ENCODE results near the gene ADORA1.

ADORA1 gene

DNA sequence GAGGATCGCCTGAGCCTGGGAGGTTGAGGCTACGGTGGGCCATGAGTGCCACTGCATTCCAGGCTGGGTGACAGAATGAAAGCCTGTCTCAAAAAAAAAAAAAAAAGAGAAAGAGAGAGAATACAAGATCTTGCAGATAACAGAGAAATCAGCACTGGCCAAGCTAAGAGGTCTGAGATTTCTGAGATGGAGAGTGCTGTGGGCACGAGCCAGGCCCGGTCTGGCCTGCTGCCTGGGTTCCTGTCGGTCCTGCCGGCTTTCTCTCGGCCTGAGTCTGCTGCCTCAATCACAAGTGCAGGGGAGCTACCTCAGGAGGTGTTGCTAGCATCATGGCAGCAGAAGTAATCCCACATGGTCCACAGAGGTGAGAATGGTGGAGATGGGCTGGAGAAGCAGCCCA is 19.0 kb downstream of the ADORA1 start:
- no peak for DNase-seq
- Mint-ChIP-seq H3K36me3 (no peaks in the 10 kb centered on the region), H3K4me3 (no peak overlapping the region), H3K9me3 (no peaks in the 10 kb centered on the region), H3K27me3 (peaks cover 12% of the 10 kb centered on the region), H3K4me1 (no peaks in the 10 kb centered on the region), H3K27ac (no peak overlapping the region)
- CTCF ChIA-PET = no interaction called here

DNA sequence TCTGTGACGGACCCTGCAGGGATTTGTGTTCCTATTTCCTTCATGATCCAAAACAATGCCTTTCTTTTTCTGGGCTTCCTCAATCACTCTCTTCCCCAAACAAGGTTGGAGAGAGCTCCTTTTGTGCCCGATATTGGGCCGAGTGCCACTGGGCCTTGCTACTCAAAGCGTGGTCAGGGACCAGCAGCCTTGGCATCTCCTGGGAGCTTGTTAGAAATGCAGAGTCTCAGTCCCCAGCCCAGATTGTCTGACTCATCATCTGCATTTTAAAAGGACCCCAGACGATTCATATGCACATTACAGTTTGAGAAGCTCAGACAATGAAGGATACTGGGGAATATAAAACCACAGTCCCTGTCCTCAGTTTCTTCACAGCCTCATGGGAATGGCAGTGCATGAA is 19.9 kb downstream of the ADORA1 start:
- no peak overlapping the region for H3K27ac Mint-ChIP-seq

DNA sequence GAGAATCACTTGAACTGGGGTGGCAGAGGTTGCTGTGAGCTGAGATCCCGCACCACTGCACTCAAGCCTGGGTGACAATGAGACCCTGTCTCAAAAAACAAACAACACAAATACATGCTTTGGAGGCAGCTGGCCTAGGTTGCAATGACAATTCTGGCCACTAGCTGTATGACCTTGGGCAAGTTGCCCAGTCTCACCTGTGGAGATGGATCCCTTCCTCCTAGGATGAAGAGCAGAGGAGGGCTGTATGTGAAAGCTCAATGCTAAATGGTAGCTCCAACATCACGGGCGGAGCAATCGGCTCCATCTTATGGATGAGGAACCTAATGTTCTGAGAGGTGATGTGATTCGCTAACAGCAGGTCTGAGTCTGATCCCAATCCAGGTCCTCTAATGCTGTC is 20.6 kb downstream of the ADORA1 start:
- H3K4me1 Mint-ChIP-seq = no peaks in the 10 kb centered on the region
- DNase-seq = no peak
- no peaks in the 10 kb centered on the region for H3K36me3 Mint-ChIP-seq
- no peaks in the 10 kb centered on the region for H3K9me3 Mint-ChIP-seq
- H3K4me3 Mint-ChIP-seq = no peak overlapping the region
- H3K27me3 Mint-ChIP-seq = peaks cover 16% of the 10 kb centered on the region
- no peak overlapping the region for H3K27ac Mint-ChIP-seq
- CTCF ChIA-PET = interaction anchor here (0.9 to 3.2 kb wide), 6 partner anchors 10 to 68 kb away, joined by 3 to 10 read pairs (median 3); no protein-coding TSS in a partner anchor

More for the DNA sequence above, 19.9 kb downstream of the ADORA1 start:
- no peak overlapping the region for H3K4me3 Mint-ChIP-seq
- no peaks in the 10 kb centered on the region for H3K9me3 Mint-ChIP-seq
- H3K36me3 Mint-ChIP-seq = no peaks in the 10 kb centered on the region
- no peaks in the 10 kb centered on the region for H3K4me1 Mint-ChIP-seq
- peaks cover 16% of the 10 kb centered on the region for H3K27me3 Mint-ChIP-seq
- CTCF ChIA-PET = interaction anchor here (1.0 to 3.2 kb wide), 3 partner anchors 9 to 26 kb away, joined by 3 to 10 read pairs (median 3); no protein-coding TSS in a partner anchor
- no peak for DNase-seq

DNA sequence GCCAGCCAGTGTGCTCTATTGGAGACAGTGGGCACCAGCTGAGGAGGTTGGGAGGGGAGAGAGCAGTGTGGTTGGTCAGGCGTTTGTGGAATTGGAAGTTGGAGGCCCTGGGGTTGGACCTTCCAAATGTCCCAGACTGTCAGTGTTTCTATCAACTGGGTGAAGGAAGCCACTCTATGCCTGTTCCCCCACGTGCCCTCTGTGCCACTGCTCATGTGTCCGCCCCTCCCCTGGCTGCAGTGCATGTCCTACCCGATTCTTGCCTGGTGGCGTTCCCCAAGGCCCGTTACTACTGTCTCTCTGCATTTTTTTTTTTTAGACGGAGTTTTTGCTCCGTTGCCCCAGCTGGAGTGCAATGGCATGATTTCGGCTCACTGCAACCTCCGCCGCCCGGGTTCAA is 21.1 kb downstream of the ADORA1 start:
- CTCF ChIA-PET = interaction anchor here (0.9 to 3.2 kb wide), 5 partner anchors 11 to 67 kb away, joined by 3 to 10 read pairs (median 3); no protein-coding TSS in a partner anchor
- Mint-ChIP-seq H3K27ac (no peak overlapping the region), H3K9me3 (no peaks in the 10 kb centered on the region), H3K36me3 (no peaks in the 10 kb centered on the region), H3K27me3 (peaks cover 16% of the 10 kb centered on the region), H3K4me3 (no peak overlapping the region), H3K4me1 (no peaks in the 10 kb centered on the region)
- no peak for DNase-seq

DNA sequence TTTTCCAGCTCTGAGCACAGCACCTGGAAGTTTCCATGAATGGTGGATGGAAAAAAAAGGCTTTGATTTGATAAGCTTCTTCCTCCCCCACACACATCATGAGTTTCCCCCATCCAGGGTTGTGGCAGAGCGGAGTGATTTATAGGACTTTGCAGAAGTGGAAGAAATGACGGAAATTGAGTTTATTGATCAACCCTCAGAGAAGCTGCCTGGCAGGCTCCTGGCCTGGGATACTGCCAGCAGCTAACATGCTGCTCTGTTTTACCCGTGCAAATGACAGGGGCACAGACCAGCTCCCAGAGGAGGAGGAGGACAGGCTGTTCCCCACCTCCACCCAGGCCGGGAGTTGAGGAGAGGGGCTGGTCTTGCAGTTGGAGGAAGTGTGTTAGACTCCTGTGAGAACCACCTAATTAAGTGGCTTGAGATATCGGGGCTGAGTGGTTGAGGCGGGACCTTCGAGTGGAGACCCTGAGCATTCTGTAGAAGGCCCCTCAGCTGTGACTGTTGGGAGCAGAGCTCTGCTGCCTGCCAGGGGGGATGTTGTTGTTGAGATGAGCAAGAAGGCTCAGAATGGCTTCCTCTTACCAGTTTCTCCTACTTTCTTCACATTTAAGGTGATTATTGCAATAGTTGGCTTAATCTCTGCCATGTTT is 21.8 kb downstream of the ADORA1 start:
- no peak for DNase-seq
- Mint-ChIP-seq H3K27ac (no peak overlapping the region), H3K36me3 (no peaks in the 10 kb centered on the region), H3K27me3 (peaks cover 16% of the 10 kb centered on the region), H3K9me3 (no peaks in the 10 kb centered on the region), H3K4me3 (no peak overlapping the region), H3K4me1 (no peaks in the 10 kb centered on the region)
- CTCF ChIA-PET = interaction anchor here (0.6 to 3.2 kb wide), 4 partner anchors 23 to 773 kb away, joined by 3 to 10 read pairs (median 3); no protein-coding TSS in a partner anchor

DNA sequence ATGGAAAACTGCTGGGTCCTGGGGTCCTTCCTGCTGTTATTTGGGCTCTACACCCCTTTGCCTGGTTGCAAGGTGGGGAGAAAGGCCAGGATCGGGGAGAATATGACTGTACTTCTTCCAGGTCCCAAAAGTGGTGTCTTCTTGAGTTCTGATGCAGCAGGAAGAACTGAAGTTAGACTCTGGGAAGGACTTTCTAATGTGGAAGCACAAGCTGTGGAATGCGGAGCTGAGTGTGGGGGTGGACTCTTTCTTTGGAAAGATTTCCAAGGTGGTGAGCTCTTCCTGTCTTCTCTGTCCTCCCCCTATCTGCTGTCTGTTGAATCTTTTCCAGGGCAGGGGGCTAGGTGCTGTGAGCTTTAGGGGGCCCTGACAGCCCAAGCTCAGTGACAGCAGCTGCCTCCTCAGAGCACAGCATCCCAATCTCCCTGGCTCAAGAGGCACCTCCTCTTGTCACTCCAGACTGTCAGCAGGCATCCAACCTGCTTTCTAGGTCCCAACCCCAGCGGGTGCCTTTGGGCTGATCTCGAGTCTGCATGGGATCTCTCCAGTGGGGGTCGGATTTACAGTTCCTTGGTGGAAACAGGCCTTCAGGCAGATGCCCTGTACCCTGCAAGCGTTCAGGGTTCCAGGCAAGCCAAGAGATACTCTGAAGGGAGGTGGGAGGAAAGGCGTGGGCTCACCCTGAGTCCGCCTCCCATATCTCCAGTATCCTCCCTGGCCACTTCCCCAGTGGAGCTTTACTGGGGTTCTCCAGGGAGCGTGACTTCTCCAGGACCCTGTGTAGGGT is 23.2 kb downstream of the ADORA1 start:
- Mint-ChIP-seq H3K27me3 (peaks cover 20% of the 10 kb centered on the region), H3K27ac (no peak overlapping the region), H3K36me3 (no peaks in the 10 kb centered on the region), H3K4me3 (no peak overlapping the region), H3K9me3 (no peaks in the 10 kb centered on the region), H3K4me1 (no peaks in the 10 kb centered on the region)
- CTCF ChIA-PET = no interaction called here
- DNase-seq = no peak

DNA sequence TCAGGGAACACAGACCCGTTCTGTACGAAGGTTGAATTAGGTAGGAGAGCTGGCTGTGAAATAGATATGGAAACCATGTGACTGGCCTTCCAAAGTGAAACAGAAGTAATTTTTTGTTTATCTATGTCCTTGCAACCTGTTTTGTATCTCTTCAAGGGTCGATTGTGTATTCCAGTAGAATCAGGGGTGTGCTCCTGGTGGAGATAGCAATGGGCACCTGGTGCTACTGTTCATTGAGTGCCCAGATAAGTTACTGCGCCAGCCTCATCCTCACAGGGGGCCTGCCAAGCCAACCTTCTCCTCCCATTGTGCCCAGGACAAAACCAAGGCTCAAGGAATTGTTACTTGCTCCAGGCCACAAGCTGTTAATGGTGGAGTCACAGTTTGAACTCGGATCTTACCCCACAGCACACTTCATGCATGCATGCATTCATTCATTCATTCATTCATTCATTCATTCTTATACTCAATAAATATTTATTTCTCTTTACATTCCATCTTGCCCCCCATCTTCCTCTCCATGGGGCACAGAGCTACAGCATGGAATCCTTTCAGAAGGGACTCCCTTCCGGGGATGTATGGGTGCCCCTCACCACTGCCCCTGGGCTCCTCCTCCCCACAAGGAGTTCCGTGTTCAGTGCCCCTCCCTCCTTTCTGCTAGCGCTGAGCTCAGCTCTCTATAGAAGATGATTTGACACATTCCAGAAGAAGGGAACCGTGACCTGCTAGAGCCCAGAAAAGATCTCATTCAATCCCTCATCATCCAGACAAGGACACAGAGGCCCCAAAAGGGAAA is 24.0 kb downstream of the ADORA1 start:
- no peak for DNase-seq
- Mint-ChIP-seq H3K4me1 (no peaks in the 10 kb centered on the region), H3K4me3 (no peak overlapping the region), H3K36me3 (no peaks in the 10 kb centered on the region), H3K27me3 (peaks cover 24% of the 10 kb centered on the region), H3K27ac (no peak overlapping the region), H3K9me3 (no peaks in the 10 kb centered on the region)
- CTCF ChIA-PET = interaction anchor here (1.0 kb wide), 1 partner anchor 40 kb away, joined by 3 read pairs; no protein-coding TSS in a partner anchor

DNA sequence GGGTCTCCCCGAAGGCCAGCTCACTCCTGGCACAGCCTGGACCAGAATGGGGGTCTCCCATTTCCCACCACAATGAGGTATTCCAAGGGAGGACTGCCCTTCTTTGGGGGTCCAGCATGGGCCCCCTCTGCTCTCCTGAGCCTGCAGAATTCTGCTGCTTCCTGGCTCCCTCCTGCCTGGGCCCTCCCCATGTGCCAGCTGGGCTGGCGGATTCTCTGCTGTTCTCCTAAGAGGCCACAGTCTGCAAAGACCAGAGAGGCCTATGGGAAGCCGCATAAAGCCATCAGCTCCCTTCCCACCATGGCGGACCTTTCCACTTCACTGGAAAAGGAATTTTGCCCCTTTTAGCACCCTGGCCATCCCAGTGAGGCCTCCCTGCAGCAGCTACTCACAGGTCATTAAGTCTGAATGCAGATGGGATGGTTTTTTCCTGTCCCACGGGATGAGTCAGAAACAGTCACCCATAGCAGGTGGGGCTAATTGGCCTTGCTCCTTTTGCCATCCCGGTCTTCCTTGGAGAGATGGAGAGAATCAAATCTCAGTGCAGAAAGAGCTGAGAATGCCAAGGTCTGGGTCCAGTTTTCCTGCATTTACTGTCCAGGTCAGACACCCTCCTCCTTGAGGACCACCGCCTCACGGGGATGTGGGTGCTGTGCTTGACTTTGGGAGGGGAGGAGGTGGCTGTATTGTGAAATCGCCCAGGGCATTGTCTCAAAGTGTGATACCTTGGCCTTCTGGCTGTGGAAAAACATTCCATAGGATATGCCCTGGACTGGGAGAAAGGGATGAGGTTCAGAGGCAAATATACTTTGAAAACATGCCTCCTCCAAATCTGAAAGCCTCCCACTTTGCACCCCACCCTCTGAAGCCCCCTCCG is 24.9 kb downstream of the ADORA1 start:
- CTCF ChIA-PET = interaction anchor here (1.0 kb wide), 1 partner anchor 39 kb away, joined by 3 read pairs; no protein-coding TSS in a partner anchor
- DNase-seq = no peak
- Mint-ChIP-seq H3K4me1 (no peaks in the 10 kb centered on the region), H3K27ac (no peak overlapping the region), H3K9me3 (no peaks in the 10 kb centered on the region), H3K36me3 (no peaks in the 10 kb centered on the region), H3K27me3 (peaks cover 24% of the 10 kb centered on the region), H3K4me3 (no peak overlapping the region)

DNA sequence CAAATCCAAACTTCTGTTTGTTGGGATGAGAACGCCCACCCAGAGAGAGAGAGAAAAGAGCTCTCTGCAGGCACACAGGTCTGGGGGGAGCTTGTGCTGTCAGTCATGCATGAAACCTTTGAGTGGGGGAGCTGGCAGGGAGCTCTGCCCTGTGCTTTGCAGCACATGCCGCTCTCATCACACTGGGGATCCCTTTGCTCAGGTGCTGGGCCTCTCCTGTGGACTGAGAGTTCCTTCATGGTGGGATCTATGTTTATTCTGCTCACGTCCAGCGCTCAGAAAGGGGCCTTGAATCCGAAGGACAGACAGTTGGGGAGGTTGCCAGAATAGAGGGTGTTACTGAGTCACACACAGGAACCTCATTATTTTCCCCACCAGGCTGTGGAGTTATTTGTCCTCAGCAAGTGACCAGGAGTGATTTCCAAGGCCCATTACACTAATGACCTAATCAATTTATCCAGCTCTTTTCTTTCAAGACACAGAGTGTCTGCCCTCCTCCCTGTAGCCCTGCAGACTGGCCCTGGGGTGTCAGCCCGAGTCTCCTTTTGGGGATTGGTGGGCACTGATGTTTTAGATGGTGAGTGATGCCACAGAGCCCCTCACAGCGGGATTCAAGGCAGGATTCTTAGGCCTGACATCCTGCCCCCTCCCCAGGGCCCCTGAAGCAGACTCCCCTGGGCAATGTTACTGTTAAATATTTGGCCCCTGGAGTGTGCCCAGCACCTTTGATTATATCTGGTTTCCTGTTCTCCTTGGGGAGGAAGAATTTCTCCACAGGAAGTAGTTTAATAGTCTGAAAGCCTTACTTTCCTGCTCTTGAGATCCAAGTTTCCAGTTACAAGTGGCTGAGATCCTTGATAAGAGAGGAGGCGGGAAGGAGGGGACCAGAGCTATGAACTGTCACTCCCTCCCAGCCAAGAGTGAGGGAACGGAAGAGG is 25.8 kb downstream of the ADORA1 start:
- Mint-ChIP-seq H3K9me3 (no peaks in the 10 kb centered on the region), H3K27ac (no peak overlapping the region), H3K36me3 (no peaks in the 10 kb centered on the region), H3K4me1 (no peaks in the 10 kb centered on the region), H3K27me3 (peaks cover 27% of the 10 kb centered on the region), H3K4me3 (no peak overlapping the region)
- DNase-seq = no peak
- CTCF ChIA-PET = interaction anchor here (1.0 kb wide), 1 partner anchor 114 kb away, joined by 3 read pairs; no protein-coding TSS in a partner anchor

DNA sequence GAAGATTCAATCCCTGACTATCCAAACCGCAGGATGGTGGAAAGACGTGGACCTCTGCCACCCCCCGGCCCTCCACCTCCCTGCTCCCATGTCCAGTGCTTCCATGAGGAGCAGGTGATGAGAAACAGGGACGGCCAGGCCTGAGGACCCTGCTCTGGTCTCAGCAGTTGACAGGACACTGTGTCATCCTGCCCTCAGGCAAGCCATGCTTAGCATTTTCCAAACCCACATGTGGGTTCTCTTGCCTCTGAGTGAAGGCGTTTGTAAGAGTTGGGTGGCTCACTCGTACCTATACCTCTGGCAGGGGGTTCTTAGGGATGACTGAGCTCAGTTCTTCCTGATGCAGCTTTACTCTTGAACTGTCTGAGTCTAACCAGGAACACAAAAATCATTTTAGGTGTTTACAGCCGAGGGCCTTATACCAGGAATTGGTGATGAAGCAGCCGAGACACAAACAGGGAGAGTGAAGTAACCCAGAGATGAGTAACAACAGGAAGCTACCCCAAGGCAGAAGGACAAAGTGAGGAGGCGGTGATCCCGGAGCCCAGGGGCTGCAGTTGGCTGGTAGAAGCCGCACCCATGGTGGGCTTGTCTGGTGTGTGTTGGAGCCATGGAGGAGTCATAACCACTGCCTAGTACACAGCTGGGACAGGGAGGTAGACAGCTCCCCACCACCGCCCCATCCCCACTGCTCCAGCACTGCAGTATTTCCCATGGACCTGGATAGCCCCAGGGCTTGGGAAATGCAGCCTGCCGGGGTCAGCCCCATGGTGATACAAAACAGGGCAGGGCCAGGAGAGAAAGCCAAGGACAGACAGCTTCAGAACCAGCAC is 26.7 kb downstream of the ADORA1 start:
- no peaks in the 10 kb centered on the region for H3K36me3 Mint-ChIP-seq
- no peaks in the 10 kb centered on the region for H3K4me1 Mint-ChIP-seq
- peaks cover 34% of the 10 kb centered on the region for H3K27me3 Mint-ChIP-seq
- H3K4me3 Mint-ChIP-seq = no peak overlapping the region
- no peaks in the 10 kb centered on the region for H3K9me3 Mint-ChIP-seq
- CTCF ChIA-PET = interaction anchor here (1.0 kb wide), 1 partner anchor 115 kb away, joined by 3 read pairs; no protein-coding TSS in a partner anchor
- no peak for DNase-seq
- H3K27ac Mint-ChIP-seq = peak overlapping the region; percentile 2

DNA sequence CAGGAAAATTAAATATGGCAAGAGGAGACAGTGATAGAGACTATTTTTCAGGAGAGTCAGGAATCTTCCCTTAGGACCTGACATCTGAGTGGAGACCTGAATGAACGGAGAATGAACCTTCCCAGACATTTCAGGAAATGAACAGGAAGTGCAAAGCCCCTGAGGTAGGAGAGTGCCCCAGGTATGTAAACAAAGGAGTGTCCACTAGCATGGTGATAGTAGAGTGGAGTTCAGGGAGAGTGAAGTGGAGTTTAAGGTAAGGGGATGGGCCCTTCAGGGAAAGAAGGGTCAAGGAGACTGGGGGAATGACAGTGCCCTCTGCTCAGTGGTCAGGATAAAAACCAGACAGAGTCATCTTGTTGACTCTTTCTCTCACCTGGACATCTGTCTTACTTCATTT is 28.8 kb downstream of the ADORA1 start:
- Mint-ChIP-seq H3K4me3 (no peak overlapping the region), H3K9me3 (no peaks in the 10 kb centered on the region), H3K27me3 (peaks cover 30% of the 10 kb centered on the region), H3K27ac (no peak overlapping the region), H3K4me1 (no peaks in the 10 kb centered on the region), H3K36me3 (no peaks in the 10 kb centered on the region)
- no peak for DNase-seq
- CTCF ChIA-PET = no interaction called here

DNA sequence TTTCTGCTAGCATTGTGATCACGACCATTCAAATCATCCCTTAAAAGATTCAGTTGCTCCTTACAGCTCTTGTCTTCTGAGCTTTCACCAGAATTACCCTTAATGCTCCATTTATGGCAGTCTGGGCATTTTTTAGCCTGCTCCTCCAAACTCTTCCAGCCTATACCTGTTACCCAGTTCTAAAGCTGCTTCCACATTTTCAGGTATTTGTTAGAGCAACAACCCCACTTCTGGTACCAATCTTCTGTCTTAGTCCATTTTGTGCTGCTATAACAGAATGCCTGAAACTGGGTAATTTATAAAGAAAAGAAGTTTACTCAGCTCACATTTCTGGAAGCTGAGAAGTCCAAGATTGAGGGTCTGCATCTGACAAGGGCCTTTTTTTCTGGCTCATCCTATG is 30.9 kb downstream of the ADORA1 start:
- Mint-ChIP-seq H3K36me3 (no peaks in the 10 kb centered on the region), H3K4me1 (no peaks in the 10 kb centered on the region), H3K9me3 (no peaks in the 10 kb centered on the region), H3K4me3 (no peak overlapping the region), H3K27ac (no peak overlapping the region), H3K27me3 (peaks cover 44% of the 10 kb centered on the region)
- no peak for DNase-seq
- CTCF ChIA-PET = interaction anchor here (0.6 to 5.1 kb wide), 2 partner anchors 13 to 1928 kb away, joined by 3 to 33 read pairs; no protein-coding TSS in a partner anchor
